Fibroblast of lung (primary cell): ENCODE results near the gene COL4A1.

Source experiments
- EZH2 ChIP-seq: IDR thresholded peaks from 2 replicates; pipeline ENCODE4 v1.5.1; 2012; ENCODE audit warnings: low read length, control low read depth, mild to moderate bottlenecking; ENCODE audit errors: missing control alignments
- TF ChIP-seq, protein P1 (sequence below), 2 donors: IDR thresholded peaks in 1 of 2; conservative IDR thresholded peaks in 1 of 2; 1 replicate in 1 of 2; 2 replicates in 1 of 2; pipeline ENCODE4 v1.5.1; 2011 to 2012; ENCODE audit warnings: low read length in 2 of 2, control low read depth in 1 of 2, inconsistent platforms in 1 of 2, low read depth in 1 of 2, mild to moderate bottlenecking in 1 of 2

DNA sequence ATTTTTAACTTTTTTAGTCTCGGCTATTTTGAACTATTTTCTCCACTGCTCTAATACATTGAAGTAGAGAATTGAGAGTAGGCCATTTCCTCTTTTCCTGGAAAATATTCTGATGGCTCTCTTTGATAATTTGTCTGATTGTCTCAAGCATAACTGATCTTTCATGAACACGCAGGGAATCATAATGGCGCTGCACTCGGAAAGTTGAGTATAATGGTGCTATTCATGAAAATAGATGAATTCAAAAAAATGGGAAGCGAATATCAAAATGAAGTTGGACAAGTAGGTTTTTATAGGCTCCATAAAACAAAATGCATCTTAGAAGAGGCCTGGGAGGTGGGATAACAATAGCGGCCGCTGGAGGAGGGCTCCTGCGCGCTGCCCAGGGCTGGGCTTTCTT is 29.2 kb upstream of the COL4A1 start:
- no peak for TF ChIP-seq EZH2
- TF ChIP-seq, protein P1, sequence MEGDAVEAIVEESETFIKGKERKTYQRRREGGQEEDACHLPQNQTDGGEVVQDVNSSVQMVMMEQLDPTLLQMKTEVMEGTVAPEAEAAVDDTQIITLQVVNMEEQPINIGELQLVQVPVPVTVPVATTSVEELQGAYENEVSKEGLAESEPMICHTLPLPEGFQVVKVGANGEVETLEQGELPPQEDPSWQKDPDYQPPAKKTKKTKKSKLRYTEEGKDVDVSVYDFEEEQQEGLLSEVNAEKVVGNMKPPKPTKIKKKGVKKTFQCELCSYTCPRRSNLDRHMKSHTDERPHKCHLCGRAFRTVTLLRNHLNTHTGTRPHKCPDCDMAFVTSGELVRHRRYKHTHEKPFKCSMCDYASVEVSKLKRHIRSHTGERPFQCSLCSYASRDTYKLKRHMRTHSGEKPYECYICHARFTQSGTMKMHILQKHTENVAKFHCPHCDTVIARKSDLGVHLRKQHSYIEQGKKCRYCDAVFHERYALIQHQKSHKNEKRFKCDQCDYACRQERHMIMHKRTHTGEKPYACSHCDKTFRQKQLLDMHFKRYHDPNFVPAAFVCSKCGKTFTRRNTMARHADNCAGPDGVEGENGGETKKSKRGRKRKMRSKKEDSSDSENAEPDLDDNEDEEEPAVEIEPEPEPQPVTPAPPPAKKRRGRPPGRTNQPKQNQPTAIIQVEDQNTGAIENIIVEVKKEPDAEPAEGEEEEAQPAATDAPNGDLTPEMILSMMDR (conservative IDR thresholded peaks at IDR 0.05 in 1 of 2, IDR thresholded peaks at IDR 0.05 in 1 of 2; ENCODE audit: low read depth in 1 of 2, low read length in 2 of 2): no peak
